Retina (tissue), 1 donor: ENCODE results near the gene CAMTA1.

Experiments used
- DNase-seq: peaks from one replicate; pipeline ENCODE4 v3.0.0-alpha.2; 2016

The CAMTA1 gene

GRCh38 chr1:7278827-7279765 lies 493.8 kb downstream of the CAMTA1 start:
- DNase-seq: no peak

- no peak for DNase-seq
Observed at GRCh38 chr1:7279769-7280168, 494.5 kb downstream of the CAMTA1 start.

- no peak for DNase-seq
Observed at GRCh38 chr1:7280347-7280960, 495.2 kb downstream of the CAMTA1 start.

- DNase-seq: no peak
Observed at GRCh38 chr1:7281821-7282220, 496.6 kb downstream of the CAMTA1 start.

- DNase-seq: no peak
Observed at GRCh38 chr1:7284839-7285435, 499.7 kb downstream of the CAMTA1 start.

- no peak for DNase-seq
Observed at GRCh38 chr1:7285856-7286454, 500.7 kb downstream of the CAMTA1 start.

GRCh38 chr1:7287013-7287412 lies 501.8 kb downstream of the CAMTA1 start:
- DNase-seq: no peak

GRCh38 chr1:7288992-7289391 lies 503.7 kb downstream of the CAMTA1 start:
- DNase-seq: no peak

GRCh38 chr1:7289694-7290093 lies 504.4 kb downstream of the CAMTA1 start:
- DNase-seq: no peak

- DNase-seq: no peak
Observed at GRCh38 chr1:7290971-7291970, 506.0 kb downstream of the CAMTA1 start.

- DNase-seq: no peak
Observed at GRCh38 chr1:7292036-7292681, 506.9 kb downstream of the CAMTA1 start.

GRCh38 chr1:7292714-7293419 lies 507.6 kb downstream of the CAMTA1 start:
- DNase-seq: no peak

GRCh38 chr1:7293702-7294629 lies 508.7 kb downstream of the CAMTA1 start:
- DNase-seq: no peak

- no peak for DNase-seq
Observed at GRCh38 chr1:7294636-7295035, 509.4 kb downstream of the CAMTA1 start.

- DNase-seq: no peak
Observed at GRCh38 chr1:7295946-7296345, 510.7 kb downstream of the CAMTA1 start.

GRCh38 chr1:7296968-7297367 lies 511.7 kb downstream of the CAMTA1 start:
- DNase-seq: no peak

- no peak for DNase-seq
Observed at GRCh38 chr1:7298145-7298544, 512.9 kb downstream of the CAMTA1 start.

- no peak for DNase-seq
Observed at GRCh38 chr1:7298749-7299151, 513.5 kb downstream of the CAMTA1 start.

GRCh38 chr1:7299329-7299799 lies 514.1 kb downstream of the CAMTA1 start:
- no peak for DNase-seq

GRCh38 chr1:7299994-7300393 lies 514.7 kb downstream of the CAMTA1 start:
- no peak for DNase-seq
